ENCODE results near the gene SPIN2A. TPM values are rescaled to one million over a fixed set of nuclear protein-coding genes. Genes with fewer than 3 reads are reported as not detected.
"Not testable (repeated sequence)": the region's sequence is repeated elsewhere in the genome, so short reads cannot be mapped to it uniquely, and the experiment has no call there.

Gene SPIN2A
- total and polyA plus RNA-seq, 10 donors: 0.39 to 1.7 (median 0.64) TPM; not detected in 1

- DNase-seq: no peak
- Histone ChIP-seq H3K27ac (no peak overlapping the region), H3K4me1 (no peaks in the 10 kb centered on the region), H3K27me3 (replicated peaks in 1 of 7) (no peaks in the 10 kb centered on the region), H3K36me3 (peaks cover 0 to 22% (median 0%) of the 10 kb centered on the region in 6 donors), H3K4me3 (no peak overlapping the region), H3K9me3 (peaks cover 0 to 36% (median 21%) of the 10 kb centered on the region in 8 donors)
- intact Hi-C loops (cut with DNase I; ENCODE audit: low total_unique reads): no loop called here
- no peak for TF ChIP-seq POLR2AphosphoS5 (IDR thresholded peaks at IDR 0.05)
- no peak for TF ChIP-seq CTCF (IDR thresholded peaks at IDR 0.05 in 8 of 11, conservative IDR thresholded peaks at IDR 0.05 in 3 of 11)
- no peak for TF ChIP-seq POLR2A (IDR thresholded peaks at IDR 0.05)
- 74 to 95% (median 84%) methylated on average over 3 of the region's 3 CpGs for WGBS, 5 donors
Measured at GRCh38 chrX:57103489-57103888, 33.7 kb downstream of the SPIN2A start.

- H3K27ac ChIP-seq; DNase-seq; intact Hi-C loops (cut with DNase I; ENCODE audit: low total_unique reads); H3K4me1 ChIP-seq; H3K27me3 ChIP-seq (replicated peaks in 1 of 7); H3K4me3 ChIP-seq: not testable (repeated sequence)
- Histone ChIP-seq H3K36me3 (peaks cover 0 to 17% (median under 1%) of the 10 kb centered on the region in 6 donors), H3K9me3 (peaks cover 0 to 41% (median 22%) of the 10 kb centered on the region in 8 donors)
- whole genome bisulfite sequencing, 5 donors: 77 to 92% (median 80%) methylated on average over 4 to 6 of the region's 6 CpGs
Measured at GRCh38 chrX:57102918-57103317, 34.3 kb downstream of the SPIN2A start.

Other genes starting within 250 kb of the SPIN2A start
- gene SPIN3, start 141.9 kb downstream of the SPIN2A start, total RNA-seq: 10 to 100 TPM in 4 of 7 donors, 1 to 10 TPM in 3; 7.7 to 14.0 (median 11.7) TPM
- 1 to 10 TPM; 4.9 to 8.2 (median 7.1) TPM for gene SPIN3, start 141.9 kb downstream of the SPIN2A start, polyA plus RNA-seq
- gene SPIN2B, start 15.8 kb downstream of the SPIN2A start, total RNA-seq: 10 to 100 TPM in 4 of 7 donors, 1 to 10 TPM in 3; 8.4 to 22.9 (median 11.7) TPM
- 10 to 100 TPM in 2 of 3 donors, 1 to 10 TPM in 1; 9.5 to 15.4 (median 12.0) TPM for gene SPIN2B, start 15.8 kb downstream of the SPIN2A start, polyA plus RNA-seq
- 1 to 10 TPM; 1.8 to 5.8 (median 3.3) TPM for gene FAAH2, start 149.3 kb upstream of the SPIN2A start, total RNA-seq
- 1 to 10 TPM; 1.2 to 3.8 (median 2.2) TPM for gene FAAH2, start 149.3 kb upstream of the SPIN2A start, polyA plus RNA-seq